HepG2 (cell line): ENCODE data around the gene UST. TPM values are rescaled to one million over a fixed set of nuclear protein-coding genes. Genes with fewer than 3 reads are reported as not detected.

Source experiments
- AKNA ChIP-seq: sonication (generic); formaldehyde crosslinking; IDR thresholded peaks from 2 replicates; pipeline ENCODE4 v1.4.0; 2020; ENCODE audit warnings: missing genetic modification reagents, borderline replicate concordance
- BCL6 ChIP-seq: IDR thresholded peaks from 2 replicates; pipeline ENCODE4 v1.6.1; 2016; ENCODE audit warnings: missing genetic modification reagents, missing compliant biosample characterization
- CBX5 ChIP-seq: sonication (generic); formaldehyde crosslinking; IDR thresholded peaks from 2 replicates; pipeline ENCODE4 v1.4.0; 2020; ENCODE audit warnings: missing genetic modification reagents, borderline replicate concordance
- DR1 ChIP-seq: sonication (generic); formaldehyde crosslinking; IDR thresholded peaks from 2 replicates; pipeline ENCODE4 v1.8.0; 2021; ENCODE audit warnings: mild to moderate bottlenecking, missing genetic modification reagents, inconsistent platforms
- GTF2F1 ChIP-seq: fragments of 150-350 bp; IDR thresholded peaks from 2 replicates; pipeline ENCODE4 v1.6.1; 2014; ENCODE audit warnings: low read length
- HNRNPH1 ChIP-seq: fragments of 200-400 bp; formaldehyde crosslinking; optimal IDR thresholded peaks from 2 replicates; pipeline ENCODE3; 2017; ENCODE audit warnings: mild to moderate bottlenecking, low read depth, low read length
- KLF9 ChIP-seq: IDR thresholded peaks from 2 replicates; pipeline ENCODE4 v1.6.1; 2016; ENCODE audit warnings: low read depth
- RAD51 ChIP-seq: fragments of 450-650 bp; IDR thresholded peaks from 2 replicates; pipeline ENCODE4 v1.6.1; 2016; ENCODE audit warnings: borderline replicate concordance
- SRSF4 ChIP-seq: fragments of 200-400 bp; formaldehyde crosslinking; IDR thresholded peaks from one replicate; pipeline ENCODE4 v1.6.1; 2018; ENCODE audit warnings: mild to moderate bottlenecking, low read depth, low read length, moderate library complexity; ENCODE audit not compliant: poor library complexity, severe bottlenecking
- UBTF ChIP-seq: sonication (generic); formaldehyde crosslinking; IDR thresholded peaks from 2 replicates; pipeline ENCODE4 v1.4.0; 2020; ENCODE audit warnings: mild to moderate bottlenecking, missing genetic modification reagents
- ZMYM2 ChIP-seq: sonication (generic); formaldehyde crosslinking; IDR thresholded peaks from 2 replicates; pipeline ENCODE4 v1.8.0; 2022; ENCODE audit warnings: mild to moderate bottlenecking, missing genetic modification reagents
- ZNF337 ChIP-seq: sonication (generic); formaldehyde crosslinking; IDR thresholded peaks from 2 replicates; pipeline ENCODE4 v1.5.1; 2020; ENCODE audit warnings: missing genetic modification reagents, low read depth, mild to moderate bottlenecking, borderline replicate concordance
- ZNF501 ChIP-seq: sonication (generic); formaldehyde crosslinking; IDR thresholded peaks from 2 replicates; pipeline ENCODE4 v1.5.1; 2020; ENCODE audit warnings: mild to moderate bottlenecking, moderate library complexity, missing genetic modification reagents
- ZNF513 ChIP-seq: sonication (generic); formaldehyde crosslinking; conservative IDR thresholded peaks from 2 replicates; pipeline ENCODE4 v1.5.0; 2020; ENCODE audit warnings: missing genetic modification reagents
- ZNF557 ChIP-seq: sonication (generic); formaldehyde crosslinking; IDR thresholded peaks from 2 replicates; pipeline ENCODE4 v1.4.0; 2020; ENCODE audit warnings: missing genetic modification reagents
- ZNF660 ChIP-seq: sonication (generic); formaldehyde crosslinking; IDR thresholded peaks from 2 replicates; pipeline ENCODE4 v1.5.1; 2020; ENCODE audit warnings: mild to moderate bottlenecking, low read depth, missing genetic modification reagents, borderline replicate concordance
- ZNF775 ChIP-seq: sonication (generic); formaldehyde crosslinking; IDR thresholded peaks from 2 replicates; pipeline ENCODE4 v1.4.0; 2020; ENCODE audit warnings: missing genetic modification reagents, mild to moderate bottlenecking, moderate library complexity, borderline replicate concordance
- ZNF776 ChIP-seq: sonication (generic); formaldehyde crosslinking; IDR thresholded peaks from 2 replicates; pipeline ENCODE4 v1.4.0; 2020; ENCODE audit warnings: mild to moderate bottlenecking, missing genetic modification reagents
- ZNF782 ChIP-seq: sonication (generic); formaldehyde crosslinking; IDR thresholded peaks from 2 replicates; pipeline ENCODE4 v1.4.0; 2020; ENCODE audit warnings: missing genetic modification reagents, mild to moderate bottlenecking, borderline replicate concordance
- polyA plus RNA-seq, 8 experiments: library from polyadenylated mRNA; depleted of rRNA in 3 of 8; stranded (reverse) in 7 of 8; unstranded in 1 of 8; fragments of >200 nt; fragmentation: Illumina TruSeq in 4 of 8; extraction: Trizol in 4 of 8; gene quantifications; 2 replicates each; pipeline versions ENCODE4 v1.2.1 to v1.2.3, GENCODE V29; 2011 to 2016; ENCODE audit warnings: low read depth in 4 of 8, missing spikeins in 1 of 8, mixed read lengths in 1 of 8; ENCODE audit not compliant: insufficient read depth in 1 of 8
- total RNA-seq, 5 experiments: library from RNA; depleted of rRNA; stranded (reverse); fragments of >200 nt; fragmentation: Illumina TruSeq; extraction: Trizol; gene quantifications; 2 replicates each; pipeline ENCODE4 v1.2.3, GENCODE V29; 2016; ENCODE audit warnings: low read depth in 1 of 5
- TF ChIP-seq, protein P1 (sequence below): sonication (generic); formaldehyde crosslinking; IDR thresholded peaks from 2 replicates; pipeline ENCODE4 v1.4.0; 2020; ENCODE audit warnings: missing genetic modification reagents, borderline replicate concordance

Gene UST
- total and polyA plus RNA-seq, 2 of the 13 experiments (the other 11 are each of a cell fraction or from before 2014, with no cell fraction given): 0.27 TPM; not detected in 1

DNA sequence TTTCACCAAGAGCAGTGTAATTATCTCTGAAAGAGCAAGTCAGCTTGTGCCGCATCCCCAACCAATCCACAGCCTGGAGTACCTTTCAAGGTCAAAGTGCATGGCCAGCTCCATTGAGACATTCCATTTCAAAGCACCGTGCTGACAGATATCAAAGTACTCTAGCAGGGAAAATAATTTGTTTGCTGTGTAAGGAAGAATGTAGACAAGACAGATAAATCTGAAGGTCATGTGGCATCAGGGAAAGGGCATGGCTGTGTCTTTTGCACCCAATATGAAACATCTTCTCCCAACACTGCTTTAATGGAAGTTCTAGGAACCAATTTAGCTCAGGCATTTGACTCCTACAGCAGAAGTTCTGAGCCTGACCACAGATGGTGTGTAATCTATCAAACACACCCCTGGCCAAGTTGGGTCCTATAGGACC lies 328.0 kb downstream of the UST start (continued):
- TF ChIP-seq ZNF513 (CRISPR knock-in tag) (no peak), HNRNPH1 (no peak), KLF9 (CRISPR knock-in tag) (no peak), ZNF782 (no peak; the same call in 1 of the 2 replicates), ZNF775 (no peak), AKNA (no peak), UBTF (CRISPR knock-in tag) (no peak), ZNF501 (no peak), SRSF4 (no peak), ZMYM2 (CRISPR knock-in tag) (no peak), ZNF557 (CRISPR knock-in tag) (no peak), CBX5 (CRISPR knock-in tag) (no peak), ZNF337 (no peak), DR1 (CRISPR knock-in tag) (no peak), GTF2F1 (no peak), BCL6 (CRISPR knock-in tag) (peak; percentile 83), ZNF776 (CRISPR knock-in tag) (no peak), RAD51 (no peak), ZNF660 (no peak)
- TF ChIP-seq, protein P1, sequence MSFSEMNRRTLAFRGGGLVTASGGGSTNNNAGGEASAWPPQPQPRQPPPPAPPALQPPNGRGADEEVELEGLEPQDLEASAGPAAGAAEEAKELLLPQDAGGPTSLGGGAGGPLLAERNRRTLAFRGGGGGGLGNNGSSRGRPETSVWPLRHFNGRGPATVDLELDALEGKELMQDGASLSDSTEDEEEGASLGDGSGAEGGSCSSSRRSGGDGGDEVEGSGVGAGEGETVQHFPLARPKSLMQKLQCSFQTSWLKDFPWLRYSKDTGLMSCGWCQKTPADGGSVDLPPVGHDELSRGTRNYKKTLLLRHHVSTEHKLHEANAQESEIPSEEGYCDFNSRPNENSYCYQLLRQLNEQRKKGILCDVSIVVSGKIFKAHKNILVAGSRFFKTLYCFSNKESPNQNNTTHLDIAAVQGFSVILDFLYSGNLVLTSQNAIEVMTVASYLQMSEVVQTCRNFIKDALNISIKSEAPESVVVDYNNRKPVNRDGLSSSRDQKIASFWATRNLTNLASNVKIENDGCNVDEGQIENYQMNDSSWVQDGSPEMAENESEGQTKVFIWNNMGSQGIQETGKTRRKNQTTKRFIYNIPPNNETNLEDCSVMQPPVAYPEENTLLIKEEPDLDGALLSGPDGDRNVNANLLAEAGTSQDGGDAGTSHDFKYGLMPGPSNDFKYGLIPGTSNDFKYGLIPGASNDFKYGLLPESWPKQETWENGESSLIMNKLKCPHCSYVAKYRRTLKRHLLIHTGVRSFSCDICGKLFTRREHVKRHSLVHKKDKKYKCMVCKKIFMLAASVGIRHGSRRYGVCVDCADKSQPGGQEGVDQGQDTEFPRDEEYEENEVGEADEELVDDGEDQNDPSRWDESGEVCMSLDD (CRISPR knock-in tag): no peak
